D721Med (cell line): ENCODE measurements around the gene MEGF6.

Experiments
- DNase-seq: peaks from one replicate; pipeline ENCODE4 v3.0.0; 2011; ENCODE audit warnings: low spot score; ENCODE audit not compliant: insufficient read length
- FAIRE-seq: peaks from 2 replicates; lab custom pipeline; 2011; peaks lifted over from hg19 to GRCh38; lab: Jason Lieb, UNC
- CTCF ChIP-seq: IDR thresholded peaks from 2 replicates; pipeline ENCODE4 v1.5.1; 2012; ENCODE audit warnings: mild to moderate bottlenecking, control low read depth; ENCODE audit not compliant: insufficient read depth; ENCODE audit errors: missing control alignments

Gene MEGF6

GRCh38 chr1:3472088-3472850, 139.0 kb downstream of the MEGF6 start:
- FAIRE-seq, result no peak
- DNase-seq, result no peak
- no peak for TF ChIP-seq CTCF

- no peak for FAIRE-seq
Observed at GRCh38 chr1:3471356-3472087, 139.8 kb downstream of the MEGF6 start.

GRCh38 chr1:3470650-3471355, 140.5 kb downstream of the MEGF6 start:
- no peak for TF ChIP-seq CTCF
- DNase-seq, result no peak
- FAIRE-seq, result no peak

More at GRCh38 chr1:3471356-3472087, 139.8 kb downstream of the MEGF6 start:
- no peak for DNase-seq
- no peak for TF ChIP-seq CTCF

- FAIRE-seq (no peak), DNase-seq (no peak)
- TF ChIP-seq CTCF, result no peak
Observed at GRCh38 chr1:3469849-3470649, 141.3 kb downstream of the MEGF6 start.

- no peak for TF ChIP-seq CTCF
- no peak for DNase-seq
- no peak for FAIRE-seq
Observed at GRCh38 chr1:3469104-3469848, 142.0 kb downstream of the MEGF6 start.

- DNase-seq, result no peak
- no peak for FAIRE-seq
- no peak for TF ChIP-seq CTCF
Observed at GRCh38 chr1:3468236-3469103, 142.8 kb downstream of the MEGF6 start.
